GM18520 (cell line): ENCODE measurements around the gene FOXJ3.

Experiments
- ATAC-seq: cut with Tn5 transposase; IDR thresholded peaks from one replicate; pipeline ENCODE4 v1.9.1; 2021; ENCODE audit not compliant: unreplicated experiment

The FOXJ3 gene

GRCh38 chr1:42146626-42147320 lies 188.3 kb downstream of the FOXJ3 start:
- no peak for ATAC-seq

GRCh38 chr1:42145764-42146625 lies 189.0 kb downstream of the FOXJ3 start:
- ATAC-seq: no peak

- ATAC-seq: no peak
Observed at GRCh38 chr1:42145389-42145716, 189.7 kb downstream of the FOXJ3 start.

- no peak for ATAC-seq
Observed at GRCh38 chr1:42144711-42145388, 190.2 kb downstream of the FOXJ3 start.

- ATAC-seq: no peak
Observed at GRCh38 chr1:42143896-42144710, 190.9 kb downstream of the FOXJ3 start.

GRCh38 chr1:42142894-42143675 lies 191.9 kb downstream of the FOXJ3 start:
- ATAC-seq: no peak

GRCh38 chr1:42141978-42142377 lies 193.1 kb downstream of the FOXJ3 start:
- no peak for ATAC-seq

GRCh38 chr1:42140191-42140590 lies 194.8 kb downstream of the FOXJ3 start:
- no peak for ATAC-seq

- ATAC-seq: no peak
Observed at GRCh38 chr1:42139444-42139843, 195.6 kb downstream of the FOXJ3 start.

GRCh38 chr1:42138586-42138985 lies 196.4 kb downstream of the FOXJ3 start:
- no peak for ATAC-seq

GRCh38 chr1:42137766-42138165 lies 197.3 kb downstream of the FOXJ3 start:
- ATAC-seq: no peak

GRCh38 chr1:42136466-42136865 lies 198.6 kb downstream of the FOXJ3 start:
- ATAC-seq: no peak

- ATAC-seq: no peak
Observed at GRCh38 chr1:42135426-42135825, 199.6 kb downstream of the FOXJ3 start.

GRCh38 chr1:42133809-42134526 lies 201.1 kb downstream of the FOXJ3 start:
- no peak for ATAC-seq

- no peak for ATAC-seq
Observed at GRCh38 chr1:42133390-42133789, 201.6 kb downstream of the FOXJ3 start.

GRCh38 chr1:42130061-42130660 lies 204.9 kb downstream of the FOXJ3 start:
- ATAC-seq: no peak

- no peak for ATAC-seq
Observed at GRCh38 chr1:42128964-42129363, 206.1 kb downstream of the FOXJ3 start.

- no peak for ATAC-seq
Observed at GRCh38 chr1:42128499-42128898, 206.5 kb downstream of the FOXJ3 start.

- ATAC-seq: no peak
Observed at GRCh38 chr1:42127767-42128166, 207.3 kb downstream of the FOXJ3 start.
